VCaP (cell line): ENCODE results near the gene CPEB3.

Source experiments
- H3K27ac ChIP-seq: fragments of 450-650 bp; 2 replicates; pipeline ENCODE4 v1.5.1; 2017
- TF ChIP-seq, protein P1 (sequence below): fragments of 450-650 bp; conservative IDR thresholded peaks from 2 replicates; pipeline ENCODE4 v1.5.1; 2017; ENCODE audit warnings: mild to moderate bottlenecking, moderate library complexity

Gene CPEB3

DNA sequence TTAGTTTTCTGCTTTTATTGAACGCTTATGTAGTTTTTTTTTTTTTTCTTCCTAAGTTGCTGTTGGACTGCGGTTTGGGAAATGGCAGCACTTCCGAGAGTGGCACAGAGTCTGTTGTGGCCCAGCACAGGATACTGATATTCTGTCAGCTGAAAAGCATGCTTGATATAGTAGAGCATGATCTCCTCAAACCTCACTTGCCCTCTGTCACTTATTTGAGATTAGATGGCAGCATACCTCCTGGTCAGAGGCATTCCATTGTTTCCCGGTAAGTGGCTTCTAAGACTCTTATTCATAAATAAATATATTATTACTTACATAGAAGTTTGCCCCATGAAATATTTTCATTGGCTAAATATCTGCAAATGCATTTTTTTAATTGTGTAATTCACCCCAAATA lies 266.2 kb downstream of the CPEB3 start:
- TF ChIP-seq, protein P1, sequence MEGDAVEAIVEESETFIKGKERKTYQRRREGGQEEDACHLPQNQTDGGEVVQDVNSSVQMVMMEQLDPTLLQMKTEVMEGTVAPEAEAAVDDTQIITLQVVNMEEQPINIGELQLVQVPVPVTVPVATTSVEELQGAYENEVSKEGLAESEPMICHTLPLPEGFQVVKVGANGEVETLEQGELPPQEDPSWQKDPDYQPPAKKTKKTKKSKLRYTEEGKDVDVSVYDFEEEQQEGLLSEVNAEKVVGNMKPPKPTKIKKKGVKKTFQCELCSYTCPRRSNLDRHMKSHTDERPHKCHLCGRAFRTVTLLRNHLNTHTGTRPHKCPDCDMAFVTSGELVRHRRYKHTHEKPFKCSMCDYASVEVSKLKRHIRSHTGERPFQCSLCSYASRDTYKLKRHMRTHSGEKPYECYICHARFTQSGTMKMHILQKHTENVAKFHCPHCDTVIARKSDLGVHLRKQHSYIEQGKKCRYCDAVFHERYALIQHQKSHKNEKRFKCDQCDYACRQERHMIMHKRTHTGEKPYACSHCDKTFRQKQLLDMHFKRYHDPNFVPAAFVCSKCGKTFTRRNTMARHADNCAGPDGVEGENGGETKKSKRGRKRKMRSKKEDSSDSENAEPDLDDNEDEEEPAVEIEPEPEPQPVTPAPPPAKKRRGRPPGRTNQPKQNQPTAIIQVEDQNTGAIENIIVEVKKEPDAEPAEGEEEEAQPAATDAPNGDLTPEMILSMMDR: no peak
- H3K27ac ChIP-seq: no peak overlapping the region

DNA sequence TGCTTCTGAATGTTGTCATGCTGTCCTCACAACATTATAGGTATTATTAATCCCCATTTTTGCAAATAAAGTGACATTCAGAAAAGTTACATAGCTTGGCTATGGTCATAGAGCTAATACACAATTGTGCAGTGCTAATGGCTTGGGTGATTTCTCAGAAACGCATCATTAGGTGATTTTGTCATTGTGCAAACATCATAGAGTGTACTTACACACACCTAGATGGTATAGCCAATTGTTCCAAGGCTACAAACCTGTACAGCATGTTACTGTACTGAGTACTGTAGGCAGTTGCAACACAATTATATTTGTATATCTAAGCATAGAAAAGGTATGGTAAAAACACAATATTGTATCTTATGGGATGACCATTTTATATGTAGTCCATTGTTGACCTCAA lies 276.3 kb downstream of the CPEB3 start:
- no peak overlapping the region for H3K27ac ChIP-seq
- TF ChIP-seq, protein P1: no peak

DNA sequence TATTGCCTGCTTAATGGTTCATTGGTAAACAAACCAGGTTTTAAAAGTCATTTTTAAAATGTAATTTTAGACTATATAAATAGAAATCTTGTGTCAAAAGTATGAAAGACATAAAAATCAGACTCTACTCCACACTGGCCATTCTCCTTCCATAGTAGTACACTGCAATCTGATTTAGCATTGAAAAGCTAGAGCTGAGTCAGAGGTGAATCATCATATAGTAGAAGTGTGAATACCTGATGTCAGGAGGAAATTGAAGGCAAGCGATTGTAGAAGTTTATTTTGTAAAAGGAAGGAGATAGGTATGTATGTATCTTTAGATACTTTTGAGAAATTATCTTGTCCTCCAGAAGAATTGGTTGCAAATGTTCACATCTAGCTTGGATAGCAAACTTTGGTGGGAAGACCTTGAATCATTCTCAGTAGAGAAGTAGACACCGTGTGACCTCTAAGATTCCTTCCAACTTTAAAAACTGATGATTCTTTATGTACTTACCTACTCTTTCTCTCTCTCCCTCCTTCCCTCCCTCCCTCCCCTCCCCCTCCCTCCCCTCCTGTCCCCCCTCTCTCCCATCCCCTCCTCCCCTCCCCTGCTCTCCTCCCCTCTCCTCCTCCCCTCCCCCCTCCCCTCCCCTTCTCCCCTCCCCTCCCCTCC lies 279.2 kb downstream of the CPEB3 start:
- TF ChIP-seq, protein P1: no peak
- H3K27ac ChIP-seq: no peak overlapping the region

DNA sequence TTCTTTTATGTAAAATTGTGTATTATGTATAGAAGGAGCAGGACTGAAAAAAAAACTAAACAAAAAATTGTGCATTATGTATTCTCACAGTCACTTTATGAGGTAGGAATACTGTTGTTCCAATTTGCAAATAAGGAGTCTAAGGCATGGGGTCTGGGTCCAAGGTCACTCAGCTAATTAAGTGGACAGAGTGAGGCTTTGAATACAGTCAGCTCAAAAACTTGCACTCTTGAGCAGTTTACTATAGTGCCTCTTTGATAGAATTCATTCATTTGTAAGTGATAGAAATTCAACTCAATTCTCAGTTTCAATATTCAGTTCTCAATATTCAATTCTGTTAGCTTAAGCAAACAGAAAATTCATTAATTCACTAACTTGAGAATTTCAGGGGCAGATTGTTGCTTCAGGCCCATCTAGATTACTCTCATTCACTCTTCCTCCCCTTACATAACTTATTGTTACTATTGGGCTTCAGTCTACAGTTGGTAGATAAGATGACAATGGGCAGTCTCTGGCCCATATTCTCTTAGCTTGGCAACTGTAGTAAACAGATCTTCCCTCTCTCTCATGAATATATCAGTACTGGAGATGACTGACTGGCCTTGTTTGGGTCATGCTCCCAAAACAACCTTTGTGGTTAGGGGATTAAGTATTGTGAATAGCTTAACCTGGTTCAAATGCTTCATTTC lies 280.7 kb downstream of the CPEB3 start:
- TF ChIP-seq, protein P1: no peak
- H3K27ac ChIP-seq: no peak overlapping the region

DNA sequence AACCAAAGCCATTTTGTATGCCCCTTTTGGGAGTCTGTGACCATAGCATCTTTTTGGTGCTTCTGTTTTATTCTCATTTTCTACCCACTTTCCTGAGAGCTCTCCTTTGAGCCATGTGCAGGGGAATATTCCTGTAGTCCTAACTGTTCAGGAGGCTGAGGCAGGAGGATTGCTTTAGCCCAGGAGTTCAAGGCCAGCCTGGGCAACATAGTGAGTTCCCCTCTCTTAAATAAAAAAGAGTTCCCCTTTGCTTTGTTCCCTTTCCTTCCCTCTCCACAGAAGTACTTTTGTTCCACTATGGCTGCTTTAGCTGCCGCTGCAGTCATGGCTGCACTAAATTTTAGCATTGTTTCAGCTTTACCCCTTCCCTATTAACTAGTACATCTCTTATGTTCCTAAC lies 281.4 kb downstream of the CPEB3 start:
- no peak overlapping the region for H3K27ac ChIP-seq
- TF ChIP-seq, protein P1: no peak

DNA sequence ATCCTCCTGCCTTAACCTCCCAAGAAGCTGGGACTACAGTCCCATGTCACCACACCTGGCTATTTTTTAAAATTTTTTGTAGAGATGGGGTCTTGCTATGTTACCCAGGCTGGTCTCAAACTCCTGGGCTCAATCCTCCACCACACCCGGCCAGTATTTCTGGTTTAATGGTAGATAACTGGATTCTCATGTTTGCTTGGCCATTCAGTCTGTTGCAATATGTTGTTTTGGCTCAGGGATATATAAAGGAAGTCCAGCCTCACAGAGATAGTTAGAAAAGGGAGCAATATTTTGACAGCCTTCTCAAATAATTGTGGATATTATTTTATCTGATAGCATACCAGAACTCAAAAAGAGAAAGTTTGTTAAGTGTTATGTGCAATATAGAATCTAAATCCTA lies 284.9 kb downstream of the CPEB3 start:
- TF ChIP-seq, protein P1: no peak
- H3K27ac ChIP-seq: no peak overlapping the region

DNA sequence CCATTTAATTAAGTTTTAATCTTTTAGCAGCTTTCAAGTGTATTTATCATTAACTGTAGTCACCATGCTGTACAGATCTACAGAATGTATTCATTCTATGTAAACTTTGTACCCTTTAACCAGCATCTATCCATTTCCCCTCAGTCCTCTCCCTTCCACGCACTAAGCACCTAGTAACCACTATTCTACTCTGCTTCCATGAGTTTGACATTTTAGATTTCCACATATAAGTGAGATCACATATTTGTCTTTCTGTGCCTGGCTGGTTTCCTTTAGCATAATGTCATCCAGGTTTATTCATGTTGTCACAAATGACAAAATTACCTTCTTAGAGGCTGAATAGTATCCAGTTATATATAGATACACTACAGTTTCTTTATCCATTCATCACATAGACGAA lies 287.6 kb downstream of the CPEB3 start:
- TF ChIP-seq, protein P1: no peak
- H3K27ac ChIP-seq: no peak overlapping the region
